SK-N-SH (cell line): ENCODE measurements around the gene GSE1. TPM values are rescaled to one million over a fixed set of nuclear protein-coding genes. Genes with fewer than 3 reads are reported as not detected.

ENCODE experiments used
- CTCF ChIA-PET: fragments of 300-600, 350-600 bp; formaldehyde crosslinking; extraction: SDS; loops from one replicate; lab custom pipeline; 2021; lab: Yijun Ruan, JAX
- POLR2A ChIA-PET: fragments of 350-600 bp; sonication (Branson Sonifier 250); formaldehyde crosslinking; extraction: SDS; loops from one replicate; lab custom pipeline; 2020; ENCODE audit warnings: antibody characterized with exemption, inconsistent platforms; lab: Yijun Ruan, JAX
- DNase-seq: peaks from one replicate; pipeline ENCODE4 v3.0.0; 2012
- H2AFZ ChIP-seq: fragments of 200-600 bp; sonication (generic); 2 replicates; pipeline ENCODE4 v1.8.1; 2016; ENCODE audit warnings: antibody characterized with exemption, mild to moderate bottlenecking, low read depth
- H3F3A ChIP-seq: fragments of 200-600 bp; sonication (generic); replicated peaks from 2 replicates; pipeline ENCODE3; 2016; ENCODE audit warnings: antibody characterized with exemption, mild to moderate bottlenecking; ENCODE audit not compliant: insufficient read depth
- H3K27ac ChIP-seq, 2 experiments: fragments of 200-500 bp in 1 of 2; fragments of 200-600 bp in 1 of 2; sonication (Bioruptor generic) in 1 of 2; sonication (generic), shearing (Covaris generic) in 1 of 2; 2 replicates each; pipeline versions ENCODE4 v1.5.1 to v1.6.1; 2014 to 2016; ENCODE audit warnings: low read depth in 2 of 2, inconsistent platforms in 1 of 2, low read length in 1 of 2, mild to moderate bottlenecking in 1 of 2, mixed read lengths in 1 of 2
- H3K27me3 ChIP-seq: fragments of 200-600 bp; sonication (generic), shearing (Covaris generic); 2 replicates; pipeline ENCODE4 v1.6.1; 2016; ENCODE audit warnings: mixed run types; ENCODE audit not compliant: insufficient read depth
- H3K36me3 ChIP-seq, 2 experiments: fragments of 200-500 bp in 1 of 2; fragments of 200-600 bp in 1 of 2; sonication (Bioruptor generic) in 1 of 2; sonication (generic) in 1 of 2; replicated peaks in 1 of 2; 2 replicates each; pipeline versions ENCODE3 to v1.5.1; 2014 to 2016; ENCODE audit warnings: low read length in 1 of 2, mild to moderate bottlenecking in 1 of 2; ENCODE audit not compliant: insufficient read depth in 2 of 2, control insufficient read depth in 1 of 2
- H3K4me1 ChIP-seq, 2 experiments: fragments of 200-500 bp in 1 of 2; fragments of 200-600 bp in 1 of 2; sonication (Bioruptor generic) in 1 of 2; sonication (generic), shearing (Covaris generic) in 1 of 2; 2 replicates each; pipeline versions ENCODE4 v1.5.1 to v1.6.1; 2014 to 2016; ENCODE audit warnings: low read depth in 1 of 2, low read length in 1 of 2, mixed run types in 1 of 2; ENCODE audit not compliant: insufficient read depth in 2 of 2, control insufficient read depth in 1 of 2
- H3K4me2 ChIP-seq: fragments of 200-600 bp; sonication (generic), shearing (Covaris generic); 2 replicates; pipeline ENCODE4 v1.6.1; 2017; ENCODE audit warnings: mixed run types
- H3K4me3 ChIP-seq, 2 experiments: fragments of 200-500 bp in 1 of 2; fragments of 200-600 bp in 1 of 2; sonication (Bioruptor generic) in 1 of 2; sonication (generic), shearing (Covaris generic) in 1 of 2; 2 replicates each; pipeline versions ENCODE4 v1.5.1 to v1.8.1; 2014 to 2016; ENCODE audit warnings: low read depth in 2 of 2, inconsistent platforms in 1 of 2, low read length in 1 of 2, mild to moderate bottlenecking in 1 of 2, mixed read lengths in 1 of 2, moderate library complexity in 1 of 2
- H3K79me2 ChIP-seq: fragments of 200-600 bp; sonication (generic); 2 replicates; pipeline ENCODE4 v1.8.1; 2017; ENCODE audit warnings: mild to moderate bottlenecking; ENCODE audit not compliant: insufficient read depth
- H3K9ac ChIP-seq: fragments of 200-600 bp; sonication (generic); 2 replicates; pipeline ENCODE4 v1.6.1; 2017; ENCODE audit warnings: mixed run types
- H3K9me2 ChIP-seq: fragments of 200-600 bp; sonication (generic); 2 replicates; pipeline ENCODE4 v1.6.1; 2017; ENCODE audit warnings: mixed run types
- H3K9me3 ChIP-seq: fragments of 200-600 bp; sonication (generic); 2 replicates; pipeline ENCODE4 v1.6.1; 2017; ENCODE audit warnings: mixed run types, mild to moderate bottlenecking, moderate library complexity
- H4K20me1 ChIP-seq: fragments of 200-600 bp; sonication (generic); 2 replicates; pipeline ENCODE4 v1.6.1; 2017; ENCODE audit warnings: mild to moderate bottlenecking, mixed run types; ENCODE audit not compliant: insufficient read depth
- CHD2 ChIP-seq: fragments of 150-350 bp; IDR thresholded peaks from 2 replicates; pipeline ENCODE4 v1.6.1; 2018; ENCODE audit warnings: low read length; ENCODE audit not compliant: partially characterized antibody
- ELF1 ChIP-seq: IDR thresholded peaks from 2 replicates; pipeline ENCODE4 v1.4.0; 2012
- EP300 ChIP-seq, 2 experiments: IDR thresholded peaks; 2 replicates each; pipeline versions ENCODE4 v1.4.0 to v1.6.1; 2012; ENCODE audit warnings: borderline replicate concordance in 1 of 2, low read depth in 1 of 2, low read length in 1 of 2
- FOSL2 ChIP-seq: IDR thresholded peaks from 2 replicates; pipeline ENCODE4 v1.4.0; 2012; ENCODE audit warnings: low read depth, mild to moderate bottlenecking, moderate library complexity, borderline replicate concordance
- GATA2 ChIP-seq: sonication (generic); formaldehyde crosslinking; IDR thresholded peaks from 2 replicates; pipeline ENCODE4 v1.5.0; 2020; ENCODE audit warnings: mild to moderate bottlenecking, missing genetic modification reagents
- IRF3 ChIP-seq: fragments of 150-350 bp; IDR thresholded peaks from 2 replicates; pipeline ENCODE4 v1.6.1; 2016; ENCODE audit warnings: mild to moderate bottlenecking, low read depth, low read length
- MEF2A ChIP-seq: IDR thresholded peaks from 2 replicates; pipeline ENCODE4 v1.4.0; 2012; ENCODE audit warnings: low read depth, borderline replicate concordance
- MXI1 ChIP-seq: IDR thresholded peaks from 2 replicates; pipeline ENCODE4 v1.6.1; 2012; ENCODE audit warnings: mild to moderate bottlenecking, low read depth, low read length, improper control_type of control experiment
- RCOR1 ChIP-seq: fragments of 150-350 bp; IDR thresholded peaks from 2 replicates; pipeline ENCODE4 v1.6.1; 2017; ENCODE audit warnings: antibody characterized with exemption, low read length
- SIN3A ChIP-seq: IDR thresholded peaks from 2 replicates; pipeline ENCODE4 v1.6.1; 2012; ENCODE audit warnings: low read depth, mild to moderate bottlenecking, low read length, moderate library complexity, borderline replicate concordance
- SMC3 ChIP-seq: IDR thresholded peaks from 2 replicates; pipeline ENCODE4 v1.6.1; 2012; ENCODE audit warnings: low read depth, low read length, improper control_type of control experiment
- TCF12 ChIP-seq: IDR thresholded peaks from 2 replicates; pipeline ENCODE4 v1.4.0; 2012
- WGBS: methylation state at CpG from one replicate; pipeline ENCODE4 v1.1.6; 2017; ENCODE audit warnings: low lambda C conversion rate; 5-methylcytosine and 5-hydroxymethylcytosine counted together
- polyA plus RNA-seq, 3 experiments: library from polyadenylated mRNA; depleted of rRNA; stranded (reverse); fragments of >200 nt; gene quantifications; 2 replicates each; pipeline ENCODE4 v1.2.3, GENCODE V29; 2012
- TF ChIP-seq, protein P1 (sequence below): IDR thresholded peaks from 2 replicates; pipeline ENCODE4 v1.6.1; 2012; ENCODE audit warnings: mild to moderate bottlenecking, low read depth, low read length, moderate library complexity
- TF ChIP-seq, protein P2 (sequence below): IDR thresholded peaks from 2 replicates; pipeline ENCODE4 v1.4.0; 2012; ENCODE audit warnings: low read depth

Gene GSE1
- polyA plus RNA-seq, 1 of the 3 experiments (the other 2 are of a cell fraction): 26.5 TPM

DNA sequence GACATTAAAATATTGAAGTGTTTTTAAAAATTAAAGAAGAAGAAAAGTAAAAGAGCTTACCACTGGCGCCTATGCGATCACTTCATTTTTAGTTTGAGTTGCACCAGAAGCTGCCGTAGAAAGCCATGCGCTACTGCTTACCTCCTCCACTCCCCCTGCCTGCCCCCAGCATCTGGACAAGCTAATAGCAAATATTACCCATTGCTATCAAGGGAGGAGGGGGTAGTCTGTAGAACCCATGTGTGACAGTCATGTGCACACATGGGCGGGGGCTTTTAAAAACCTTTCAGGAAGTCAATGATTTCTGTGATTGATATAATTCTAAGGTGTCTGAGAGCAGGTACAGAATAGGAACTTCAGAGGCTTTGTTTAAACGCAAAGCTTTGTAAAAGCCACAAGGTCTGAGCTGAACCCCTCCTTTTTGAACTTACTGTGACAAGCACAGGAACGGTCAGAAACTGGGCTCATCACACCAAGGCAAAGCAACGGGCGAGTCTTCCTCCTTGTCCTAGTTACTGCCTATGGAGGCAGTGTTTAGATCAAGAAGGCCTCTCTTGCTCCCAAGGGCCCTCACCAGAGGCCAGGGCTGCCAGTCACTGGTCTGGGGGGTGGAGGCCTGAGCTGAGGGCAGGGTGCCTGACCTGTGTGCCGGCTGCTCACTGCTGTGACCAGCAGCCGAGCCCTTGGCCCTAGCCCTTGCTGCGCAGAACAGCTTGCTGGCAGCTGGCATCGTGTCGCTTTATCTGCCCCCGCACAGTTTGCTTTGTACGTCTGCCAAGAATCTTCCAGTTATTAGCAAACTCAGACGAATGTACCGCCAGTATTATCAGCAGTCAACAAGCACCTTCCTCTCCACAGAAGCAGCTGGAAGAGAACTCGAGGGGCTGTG, 60.7 kb downstream of the GSE1 start:
- Histone ChIP-seq H3K27ac (peak overlapping the region in 1 of 2 experiments; percentile 96; a peak in 2 of 4 replicates), H3K36me3 (peaks cover 63 to 86% of the 10 kb centered on the region in 2 experiments), H3K79me2 (no peaks in the 10 kb centered on the region), H3F3A (peaks cover 8% of the 10 kb centered on the region), H3K9me3 (no peaks in the 10 kb centered on the region), H3K9ac (no peak overlapping the region), H3K27me3 (no peaks in the 10 kb centered on the region), H3K4me3 (no peak overlapping the region), H2AFZ (no peak overlapping the region), H3K4me2 (no peak overlapping the region), H4K20me1 (peaks cover 3% of the 10 kb centered on the region; the same call in 1 of the 2 replicates), H3K4me1 (peaks cover 9 to 53% of the 10 kb centered on the region in 2 experiments; a peak in 2 of 4 replicates), H3K9me2 (no peaks in the 10 kb centered on the region)
- DNase-seq: peak; percentile 78
- ChIA-PET POLR2A (interaction anchor here (0.7 to 0.9 kb wide), 2 partner anchors 14 to 46 kb away, joined by 3 read pairs; no protein-coding TSS in a partner anchor), CTCF (interaction anchor here (0.7 to 13.2 kb wide), 12 partner anchors 8 to 559 kb away, joined by 3 to 138 read pairs (median 6); no protein-coding TSS in a partner anchor)
- WGBS: 75% methylated on average over 10 of the region's 19 CpGs
- TF ChIP-seq FOSL2 (no peak), RCOR1 (peak; percentile 80), EP300 (IDR thresholded peaks at IDR 0.05; ENCODE audit: borderline replicate concordance in 1 of 2, low read depth in 1 of 2, low read length in 1 of 2) (peak in 1 of 2 experiments; percentile 56; a peak in 1 of 4 replicates), CHD2 (peak; percentile 11), MXI1 (peak; percentile 67), TCF12 (0 out of 2 replicates have a peak, but pooled peaks have one; percentile 13), GATA2 (CRISPR knock-in tag) (peak; percentile 70), SMC3 (no peak)
- TF ChIP-seq, protein P1, sequence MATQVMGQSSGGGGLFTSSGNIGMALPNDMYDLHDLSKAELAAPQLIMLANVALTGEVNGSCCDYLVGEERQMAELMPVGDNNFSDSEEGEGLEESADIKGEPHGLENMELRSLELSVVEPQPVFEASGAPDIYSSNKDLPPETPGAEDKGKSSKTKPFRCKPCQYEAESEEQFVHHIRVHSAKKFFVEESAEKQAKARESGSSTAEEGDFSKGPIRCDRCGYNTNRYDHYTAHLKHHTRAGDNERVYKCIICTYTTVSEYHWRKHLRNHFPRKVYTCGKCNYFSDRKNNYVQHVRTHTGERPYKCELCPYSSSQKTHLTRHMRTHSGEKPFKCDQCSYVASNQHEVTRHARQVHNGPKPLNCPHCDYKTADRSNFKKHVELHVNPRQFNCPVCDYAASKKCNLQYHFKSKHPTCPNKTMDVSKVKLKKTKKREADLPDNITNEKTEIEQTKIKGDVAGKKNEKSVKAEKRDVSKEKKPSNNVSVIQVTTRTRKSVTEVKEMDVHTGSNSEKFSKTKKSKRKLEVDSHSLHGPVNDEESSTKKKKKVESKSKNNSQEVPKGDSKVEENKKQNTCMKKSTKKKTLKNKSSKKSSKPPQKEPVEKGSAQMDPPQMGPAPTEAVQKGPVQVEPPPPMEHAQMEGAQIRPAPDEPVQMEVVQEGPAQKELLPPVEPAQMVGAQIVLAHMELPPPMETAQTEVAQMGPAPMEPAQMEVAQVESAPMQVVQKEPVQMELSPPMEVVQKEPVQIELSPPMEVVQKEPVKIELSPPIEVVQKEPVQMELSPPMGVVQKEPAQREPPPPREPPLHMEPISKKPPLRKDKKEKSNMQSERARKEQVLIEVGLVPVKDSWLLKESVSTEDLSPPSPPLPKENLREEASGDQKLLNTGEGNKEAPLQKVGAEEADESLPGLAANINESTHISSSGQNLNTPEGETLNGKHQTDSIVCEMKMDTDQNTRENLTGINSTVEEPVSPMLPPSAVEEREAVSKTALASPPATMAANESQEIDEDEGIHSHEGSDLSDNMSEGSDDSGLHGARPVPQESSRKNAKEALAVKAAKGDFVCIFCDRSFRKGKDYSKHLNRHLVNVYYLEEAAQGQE: no peak

- H2AFZ ChIP-seq: no peak overlapping the region
- no peaks in the 10 kb centered on the region for H3K27me3 ChIP-seq
- H3K79me2 ChIP-seq: no peaks in the 10 kb centered on the region
- ChIA-PET POLR2A (interaction anchor here (0.7 kb wide), 1 partner anchor 14 kb away, joined by 3 read pairs; no protein-coding TSS in a partner anchor), CTCF (interaction anchor here (1.1 to 13.2 kb wide), 10 partner anchors 8 to 146 kb away, joined by 3 to 138 read pairs (median 8); no protein-coding TSS in a partner anchor)
- no peak for TF ChIP-seq IRF3
- no peak for TF ChIP-seq ELF1
- TF ChIP-seq SIN3A: no peak
- TF ChIP-seq MEF2A: no peak
- TF ChIP-seq, protein P2, sequence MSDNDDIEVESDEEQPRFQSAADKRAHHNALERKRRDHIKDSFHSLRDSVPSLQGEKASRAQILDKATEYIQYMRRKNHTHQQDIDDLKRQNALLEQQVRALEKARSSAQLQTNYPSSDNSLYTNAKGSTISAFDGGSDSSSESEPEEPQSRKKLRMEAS: no peak
- H4K20me1 ChIP-seq: peaks cover 3% of the 10 kb centered on the region; the same call in 1 of the 2 replicates
- DNase-seq: no peak
- H3K36me3 ChIP-seq: peaks cover 62 to 85% of the 10 kb centered on the region in 2 experiments
- no peaks in the 10 kb centered on the region for H3K9me3 ChIP-seq
- no peak overlapping the region for H3K9ac ChIP-seq
- 93% methylated on average over 3 of the region's 4 CpGs for WGBS
- peaks cover 9 to 50% of the 10 kb centered on the region in 2 experiments; a peak in 2 of 4 replicates for H3K4me1 ChIP-seq
- H3K4me2 ChIP-seq: no peak overlapping the region
- no peaks in the 10 kb centered on the region for H3K9me2 ChIP-seq
- peak overlapping the region in 1 of 2 experiments; percentile 96; a peak in 2 of 4 replicates for H3K27ac ChIP-seq
- H3F3A ChIP-seq: peaks cover 8% of the 10 kb centered on the region
- H3K4me3 ChIP-seq: no peak overlapping the region
These were observed 61.3 kb downstream of the GSE1 start for GRCh38 chr16:85674418-85674755.
